Neural crest cell (in vitro differentiated cells): ENCODE data around the gene TSPO2. TPM values are rescaled to one million over a fixed set of nuclear protein-coding genes. Genes with fewer than 3 reads are reported as not detected.

Source experiments
- DNase-seq: peaks from one replicate; pipeline ENCODE4 v3.0.0; 2021; ENCODE audit warnings: low read depth, mixed read lengths, low spot score
- H3K27ac Mint-ChIP-seq: one replicate; pipeline ENCODE4 v1.8.0; 2021; ENCODE audit warnings: mild to moderate bottlenecking, mixed read lengths; ENCODE audit not compliant: unreplicated experiment
- H3K27me3 Mint-ChIP-seq: 2 replicates; pipeline ENCODE4 v1.8.0; 2021; ENCODE audit warnings: low read depth, mild to moderate bottlenecking, mixed read lengths
- H3K36me3 Mint-ChIP-seq: 2 replicates; pipeline ENCODE4 v1.8.0; 2021; ENCODE audit warnings: low read depth, mild to moderate bottlenecking, mixed read lengths
- H3K4me1 Mint-ChIP-seq: 2 replicates; pipeline ENCODE4 v1.8.0; 2021; ENCODE audit warnings: mixed read lengths
- H3K4me3 Mint-ChIP-seq: one replicate; pipeline ENCODE4 v1.8.0; 2021; ENCODE audit warnings: mild to moderate bottlenecking, mixed read lengths
- H3K9me3 Mint-ChIP-seq: 2 replicates; pipeline ENCODE4 v1.8.0; 2021; ENCODE audit warnings: mixed read lengths
- CTCF ChIP-seq: fragments of 200-600 bp; sonication (generic); conservative IDR thresholded peaks from 2 replicates; pipeline ENCODE4 v1.5.0; 2021; ENCODE audit warnings: antibody characterized with exemption, mild to moderate bottlenecking
- total RNA-seq: library from RNA; stranded (reverse); gene quantifications from 2 replicates; pipeline ENCODE4 v1.2.1, GENCODE V29; 2021

Gene TSPO2
- total RNA-seq, 1 donor from 2014 or later, result not detected

DNA sequence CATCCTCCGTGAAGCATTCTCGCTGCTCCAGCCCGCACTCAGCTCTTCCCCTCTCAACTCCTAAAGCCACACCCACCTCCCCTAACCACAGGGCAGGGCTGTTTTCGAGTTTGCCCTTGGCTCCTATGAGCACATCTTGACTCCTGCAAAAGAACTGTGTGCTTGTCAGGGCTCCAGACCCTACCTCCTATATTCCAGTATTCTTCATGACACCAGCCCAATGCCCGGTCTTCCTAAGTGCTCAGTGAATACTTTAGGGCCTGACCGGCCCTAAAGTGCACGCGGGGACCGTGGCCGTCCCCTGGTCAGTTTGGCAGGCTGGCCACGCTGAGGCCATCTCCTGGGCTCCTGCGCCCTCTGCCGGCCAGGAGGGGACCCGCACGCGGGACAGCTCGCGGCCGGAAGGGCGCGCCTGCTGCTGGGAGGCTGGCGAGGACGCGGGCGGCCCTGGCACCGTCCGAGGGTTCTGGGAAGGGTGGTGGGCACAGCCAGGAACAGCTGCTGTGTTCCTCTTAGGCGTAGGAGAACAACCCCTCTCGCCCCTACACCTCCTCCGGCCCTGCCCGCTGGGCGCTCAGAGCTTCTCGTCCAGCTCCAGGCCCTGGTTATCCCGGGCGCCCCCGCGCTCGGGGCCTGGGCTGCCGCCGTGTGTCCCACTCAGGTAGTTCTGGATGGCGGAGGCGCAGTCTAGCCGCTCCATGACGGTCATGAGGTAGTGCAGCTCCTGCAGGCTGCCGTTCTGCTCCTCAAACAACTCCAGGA lies 14.3 kb upstream of the TSPO2 start:
- TF ChIP-seq CTCF, result peak; percentile 100
- no peaks in the 10 kb centered on the region for H3K9me3 Mint-ChIP-seq
- H3K27ac Mint-ChIP-seq, result peak overlapping the region; percentile 65
- peak overlapping the region; percentile 82 for H3K4me3 Mint-ChIP-seq
- peaks cover 28% of the 10 kb centered on the region for H3K4me1 Mint-ChIP-seq
- no peaks in the 10 kb centered on the region for H3K36me3 Mint-ChIP-seq
- peak; percentile 96 for DNase-seq
- no peaks in the 10 kb centered on the region for H3K27me3 Mint-ChIP-seq

GRCh38 chr6:41028561-41029412 lies 13.5 kb upstream of the TSPO2 start:
- no peak for TF ChIP-seq CTCF
- H3K9me3 Mint-ChIP-seq, result no peaks in the 10 kb centered on the region
- no peaks in the 10 kb centered on the region for H3K27me3 Mint-ChIP-seq
- peak overlapping the region; percentile 82 for H3K4me3 Mint-ChIP-seq
- H3K36me3 Mint-ChIP-seq, result no peaks in the 10 kb centered on the region
- DNase-seq, result no peak
- peaks cover 28% of the 10 kb centered on the region for H3K4me1 Mint-ChIP-seq
- peak overlapping the region; percentile 1 for H3K27ac Mint-ChIP-seq

DNA sequence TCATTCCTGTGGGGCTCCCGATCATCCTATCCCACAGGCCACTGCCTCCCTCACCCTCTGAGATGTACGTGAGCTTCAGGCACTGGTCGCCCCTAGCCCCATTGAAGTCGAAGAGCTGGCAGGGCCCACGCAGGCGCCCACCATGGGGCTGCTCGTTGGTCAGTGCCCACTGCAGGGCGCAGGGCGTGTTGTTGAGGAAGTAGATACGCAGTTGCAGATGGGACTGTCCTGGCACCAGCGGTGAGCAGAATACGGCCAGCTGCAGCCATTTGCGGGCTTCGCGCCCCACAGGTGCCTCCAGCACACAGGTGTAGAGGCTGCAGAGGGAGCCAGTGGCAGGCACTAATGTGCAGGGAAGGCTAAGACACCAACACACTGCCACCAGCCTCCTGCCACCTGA lies 9.4 kb upstream of the TSPO2 start:
- Mint-ChIP-seq H3K27me3 (no peaks in the 10 kb centered on the region), H3K9me3 (no peaks in the 10 kb centered on the region), H3K27ac (no peak overlapping the region), H3K36me3 (no peaks in the 10 kb centered on the region), H3K4me1 (peaks cover 12% of the 10 kb centered on the region), H3K4me3 (no peak overlapping the region)
- no peak for DNase-seq
- no peak for TF ChIP-seq CTCF

DNA sequence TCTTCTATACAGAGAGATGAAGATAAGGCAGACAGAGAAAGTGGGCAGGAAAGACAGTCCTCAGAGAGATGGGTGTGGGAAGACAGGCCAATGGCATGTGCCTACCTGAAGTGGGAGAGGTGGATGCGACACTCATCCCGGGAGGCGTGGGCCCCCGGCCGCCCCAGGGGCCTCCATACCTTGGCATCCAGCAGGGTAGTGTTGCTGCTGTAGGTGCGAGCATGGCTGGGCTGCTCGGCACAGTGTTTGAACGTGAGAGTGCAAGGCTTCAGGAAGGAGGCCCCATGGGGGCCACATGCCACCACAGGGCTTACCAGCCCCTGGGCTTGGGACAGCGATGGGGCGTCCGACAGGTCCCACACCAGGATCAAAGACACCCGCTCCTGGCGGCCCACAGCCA lies 8.5 kb upstream of the TSPO2 start:
- H3K27me3 Mint-ChIP-seq, result no peaks in the 10 kb centered on the region
- DNase-seq, result no peak
- no peak for TF ChIP-seq CTCF
- H3K36me3 Mint-ChIP-seq, result no peaks in the 10 kb centered on the region
- H3K27ac Mint-ChIP-seq, result no peak overlapping the region
- H3K4me1 Mint-ChIP-seq, result peaks cover 7% of the 10 kb centered on the region
- no peak overlapping the region for H3K4me3 Mint-ChIP-seq
- H3K9me3 Mint-ChIP-seq, result no peaks in the 10 kb centered on the region

DNA sequence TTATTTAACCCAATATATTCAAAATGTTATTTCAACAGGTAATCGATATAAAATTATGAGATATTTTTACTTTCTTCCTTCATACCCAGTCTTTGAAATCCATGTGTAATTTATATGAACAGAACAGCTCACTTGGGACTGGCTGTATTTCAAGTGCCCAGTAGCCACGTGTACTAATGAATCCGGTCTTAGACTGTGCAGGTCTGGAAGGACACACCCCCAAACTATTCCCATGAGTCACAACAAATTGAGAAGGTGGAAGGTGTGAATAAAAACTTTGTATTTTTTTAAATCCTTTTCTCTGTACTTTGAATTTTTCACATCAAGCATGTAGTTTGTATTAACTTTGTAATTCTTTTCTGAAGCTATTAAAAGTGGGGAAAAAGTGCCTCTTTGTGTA lies 6.1 kb upstream of the TSPO2 start:
- no peaks in the 10 kb centered on the region for H3K36me3 Mint-ChIP-seq
- no peaks in the 10 kb centered on the region for H3K4me1 Mint-ChIP-seq
- no peak for DNase-seq
- H3K27me3 Mint-ChIP-seq, result no peaks in the 10 kb centered on the region
- no peak overlapping the region for H3K4me3 Mint-ChIP-seq
- H3K9me3 Mint-ChIP-seq, result no peaks in the 10 kb centered on the region
- no peak overlapping the region for H3K27ac Mint-ChIP-seq
- no peak for TF ChIP-seq CTCF
